DND-41 (cell line): ENCODE measurements around the gene F7.

Source experiments
- CTCF ChIP-seq: IDR thresholded peaks from 2 replicates; pipeline ENCODE4 v1.5.1; 2012; ENCODE audit warnings: borderline replicate concordance, low read length, moderate library complexity, mild to moderate bottlenecking; ENCODE audit not compliant: poor library complexity, severe bottlenecking; ENCODE audit errors: extremely low read depth
- EZH2 ChIP-seq: IDR thresholded peaks from 3 replicates; pipeline ENCODE4 v1.6.1; 2012; ENCODE audit warnings: borderline replicate concordance, low read depth, mild to moderate bottlenecking, moderate library complexity, low read length, inconsistent platforms; ENCODE audit not compliant: severe bottlenecking

- TF ChIP-seq CTCF (no peak), EZH2 (no peak)
Observed at GRCh38 chr13:113141601-113141970, 36.0 kb downstream of the F7 start.
